Naive thymus-derived CD8-positive, alpha-beta T cell (primary cell): ENCODE measurements around the gene METTL8. TPM values are rescaled to one million over a fixed set of nuclear protein-coding genes. Genes with fewer than 3 reads are reported as not detected.
A peak's percentile ranks its signal among the peaks of the same experiment; 100 is the strongest.
"Not testable (repeated sequence)": the region's sequence is repeated elsewhere in the genome, so short reads cannot be mapped to it uniquely, and the experiment has no call there.

Experiments used
- ATAC-seq, 2 donors: fragments of 150-1000 bp; cut with Tn5 transposase in 1 of 2; sonication (Bioruptor Pico), chemical (Tn5 transposase) in 1 of 2; 1 replicate in 1 of 2; 2 replicates in 1 of 2; pipeline ENCODE4 v1.10.0; 2021; ENCODE audit warnings: mild to moderate bottlenecking in 2 of 2, moderate library complexity in 2 of 2
- POLR2A ChIA-PET: fragments of 350-600 bp; sonication (Branson Sonifier 250); formaldehyde crosslinking; loops from one replicate; lab custom pipeline; 2021; ENCODE audit warnings: antibody characterized with exemption; lab: Charles Lee
- DNase-seq, 10 donors: peaks; one replicate each; pipeline versions ENCODE4 v3.0.0 to v3.0.0-alpha.2; 2020 to 2022
- H3K27ac Mint-ChIP-seq, 10 donors: one replicate each; pipeline ENCODE4 v1.8.0; 2020 to 2022; ENCODE audit warnings: mild to moderate bottlenecking in 10 of 10, mixed read lengths in 10 of 10, moderate library complexity in 4 of 10, inconsistent platforms in 1 of 10
- H3K27me3 Mint-ChIP-seq, 5 donors: one replicate each; pipeline ENCODE4 v1.8.0; 2021 to 2022; ENCODE audit warnings: mixed read lengths in 5 of 5
- H3K36me3 Mint-ChIP-seq, 3 donors: one replicate each; pipeline ENCODE4 v1.8.0; 2020 to 2022; ENCODE audit warnings: mixed read lengths in 3 of 3, mild to moderate bottlenecking in 2 of 3, inconsistent platforms in 1 of 3
- H3K4me1 Mint-ChIP-seq, 4 donors: one replicate each; pipeline ENCODE4 v1.8.0; 2021 to 2022; ENCODE audit warnings: mixed read lengths in 4 of 4
- H3K4me3 Mint-ChIP-seq, 10 donors: one replicate each; pipeline ENCODE4 v1.8.0; 2020 to 2022; ENCODE audit warnings: mild to moderate bottlenecking in 10 of 10, mixed read lengths in 10 of 10, moderate library complexity in 6 of 10, inconsistent platforms in 1 of 10
- H3K9me3 Mint-ChIP-seq, 9 donors: one replicate each; pipeline ENCODE4 v1.8.0; 2020 to 2022; ENCODE audit warnings: mixed read lengths in 9 of 9, mild to moderate bottlenecking in 3 of 9, inconsistent platforms in 1 of 9, moderate library complexity in 1 of 9
- polyA plus RNA-seq, 3 donors: library from polyadenylated mRNA; unstranded; fragments of 300-500 nt; fragmentation: Illumina TruSeq; gene quantifications; one replicate each; pipeline ENCODE4 v1.2.3, GENCODE V29; 2021
- total RNA-seq, 8 experiments: library from RNA in 2 of 8; stranded (reverse) in 2 of 8; gene quantifications; one replicate each; pipeline ENCODE4 v1.2.3 and lab custom pipeline; 2021 to 2026

Gene METTL8
- total and polyA plus RNA-seq, 5 experiments from 2014 or later: 9.1 to 21.0 (median 18.3) TPM

DNA sequence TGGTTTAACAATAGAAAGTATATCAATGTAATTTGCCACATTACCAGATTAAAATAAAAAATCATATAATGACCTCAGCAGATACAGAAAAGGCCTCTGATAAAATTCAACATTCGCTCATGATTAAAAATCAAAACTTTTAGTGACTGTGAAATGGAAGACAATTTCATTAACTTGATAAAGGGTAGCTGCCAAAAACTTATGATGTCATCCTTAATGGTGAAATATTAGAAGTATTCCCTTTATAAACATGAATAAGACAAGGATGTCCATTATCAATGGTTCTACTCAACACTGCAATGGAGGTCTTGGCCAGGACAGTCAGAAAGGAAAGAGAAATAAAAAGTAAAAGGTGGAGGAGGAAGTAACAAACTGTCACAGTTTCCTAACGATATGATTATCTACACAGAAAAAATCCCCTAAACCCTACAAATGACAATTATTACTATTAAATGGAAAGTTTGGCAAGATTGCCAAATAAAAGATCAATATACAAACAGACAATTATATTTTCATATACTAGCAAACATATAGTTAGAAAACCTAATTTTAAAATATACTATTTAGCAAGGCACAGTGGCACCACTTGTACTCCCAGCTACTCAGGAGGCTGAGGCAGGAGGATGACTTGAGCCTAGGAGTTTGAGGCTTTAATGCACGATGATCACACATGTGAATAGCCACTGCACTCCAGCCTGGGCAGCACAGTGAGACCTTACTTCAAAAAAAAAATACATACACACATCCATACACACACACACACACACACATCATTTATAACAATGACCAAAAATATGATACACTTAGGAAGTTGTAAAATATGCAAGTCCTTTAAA lies 12.8 kb downstream of the METTL8 start:
- no peak for DNase-seq
- no peaks in the 10 kb centered on the region for H3K27me3 Mint-ChIP-seq
- H3K4me3 Mint-ChIP-seq: no peak overlapping the region
- peaks cover 0 to 25% (median 13%) of the 10 kb centered on the region in 9 donors for H3K9me3 Mint-ChIP-seq
- ATAC-seq: no peak
- H3K4me1 Mint-ChIP-seq: peaks cover 2 to 7% (median 3%) of the 10 kb centered on the region in 4 donors
- peaks cover 3 to 23% (median 11%) of the 10 kb centered on the region in 3 donors for H3K36me3 Mint-ChIP-seq
- POLR2A ChIA-PET: no interaction called here
- no peak overlapping the region for H3K27ac Mint-ChIP-seq

DNA sequence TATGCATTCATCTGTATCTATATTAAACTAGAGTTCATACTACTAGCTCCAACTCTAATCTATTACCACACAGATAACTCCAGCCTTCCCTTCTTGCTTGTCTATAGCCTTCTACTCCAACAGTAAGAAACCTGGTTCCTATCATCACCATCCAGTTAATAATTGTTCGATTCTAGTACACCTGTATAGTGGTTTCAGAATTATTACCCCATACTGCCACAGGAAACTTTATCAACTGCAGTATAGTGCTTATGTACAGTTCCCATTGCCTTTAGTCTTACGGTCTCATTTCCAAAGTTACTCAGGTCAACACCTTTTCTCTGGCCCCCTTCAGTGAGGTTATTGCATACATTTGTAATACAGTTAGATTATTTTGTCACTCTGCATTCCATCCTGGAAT lies 14.5 kb downstream of the METTL8 start:
- Mint-ChIP-seq H3K9me3 (peaks cover 0 to 16% (median 7%) of the 10 kb centered on the region in 9 donors), H3K27ac (no peak overlapping the region), H3K4me1 (peaks cover 5 to 10% (median 8%) of the 10 kb centered on the region in 4 donors), H3K36me3 (peaks cover 0 to 11% (median 11%) of the 10 kb centered on the region in 3 donors), H3K4me3 (no peak overlapping the region), H3K27me3 (no peaks in the 10 kb centered on the region)
- DNase-seq (no peak), ATAC-seq (no peak)
- POLR2A ChIA-PET: interaction anchor here (1.2 kb wide), 1 partner anchor 259 kb away, joined by 3 read pairs; no protein-coding TSS in a partner anchor

- peak overlapping the region in 8 of 10 donors; percentile 1 to 71 (median 30) for H3K27ac Mint-ChIP-seq
- H3K4me3 Mint-ChIP-seq: no peak overlapping the region
- ATAC-seq (peak; percentile 99 to 100), DNase-seq (peak; percentile 50 to 90 (median 72))
- H3K27me3 Mint-ChIP-seq: no peaks in the 10 kb centered on the region
- H3K9me3 Mint-ChIP-seq: no peaks in the 10 kb centered on the region
- no peaks in the 10 kb centered on the region for H3K36me3 Mint-ChIP-seq
- POLR2A ChIA-PET: interaction anchor here (0.5 to 1.6 kb wide), 6 partner anchors 18 to 1000 kb away, joined by 3 to 8 read pairs (median 6); partner anchors contain the start of genes DCAF17, GORASP2 and METTL8
- peaks cover 5 to 14% (median 8%) of the 10 kb centered on the region in 4 donors for H3K4me1 Mint-ChIP-seq
Observed at GRCh38 chr2:171416009-171416926, 17.5 kb downstream of the METTL8 start.

DNA sequence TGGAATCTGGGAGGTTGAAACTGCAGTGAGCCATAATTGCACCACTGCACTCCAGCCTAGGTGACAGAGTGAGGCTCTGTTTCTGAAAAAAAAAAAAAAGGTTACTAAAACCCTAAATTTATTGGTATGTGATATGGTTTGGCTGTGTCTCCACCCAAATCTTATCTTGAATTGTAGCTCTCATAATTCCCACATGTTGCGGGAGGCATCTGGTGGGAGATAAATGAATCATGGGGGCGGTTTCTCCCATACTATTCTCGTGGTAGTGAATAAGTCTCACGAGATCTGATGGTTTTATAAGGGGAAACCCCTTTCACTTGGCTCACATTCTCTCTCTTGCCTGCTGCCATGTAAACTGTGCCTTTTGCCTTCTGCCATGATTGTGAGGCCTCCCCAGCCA lies 19.1 kb downstream of the METTL8 start:
- not testable (repeated sequence) for ATAC-seq, H3K4me3 Mint-ChIP-seq, H3K9me3 Mint-ChIP-seq, DNase-seq, H3K36me3 Mint-ChIP-seq, H3K27me3 Mint-ChIP-seq
- POLR2A ChIA-PET: interaction anchor here (0.6 to 1.0 kb wide), 3 partner anchors 16 to 253 kb away, joined by 3 to 6 read pairs (median 5); no protein-coding TSS in a partner anchor
- Mint-ChIP-seq H3K4me1 (peaks cover 5 to 14% (median 5%) of the 10 kb centered on the region in 4 donors), H3K27ac (peak overlapping the region in 1 of 10 donors; percentile 65)

- H3K27ac Mint-ChIP-seq: no peak overlapping the region
- peaks cover 5 to 14% (median 9%) of the 10 kb centered on the region in 4 donors for H3K4me1 Mint-ChIP-seq
- DNase-seq: no peak
- no peaks in the 10 kb centered on the region for H3K36me3 Mint-ChIP-seq
- no peaks in the 10 kb centered on the region for H3K27me3 Mint-ChIP-seq
- H3K4me3 Mint-ChIP-seq: no peak overlapping the region
- ATAC-seq: no peak
- POLR2A ChIA-PET: no interaction called here
- no peaks in the 10 kb centered on the region for H3K9me3 Mint-ChIP-seq
Observed at GRCh38 chr2:171412571-171413175, 21.1 kb downstream of the METTL8 start.

GRCh38 chr2:171411791-171412483 lies 21.9 kb downstream of the METTL8 start:
- no peak overlapping the region for H3K4me3 Mint-ChIP-seq
- H3K9me3 Mint-ChIP-seq: no peaks in the 10 kb centered on the region
- ATAC-seq (no peak), DNase-seq (no peak)
- POLR2A ChIA-PET: no interaction called here
- no peaks in the 10 kb centered on the region for H3K36me3 Mint-ChIP-seq
- no peak overlapping the region for H3K27ac Mint-ChIP-seq
- H3K27me3 Mint-ChIP-seq: no peaks in the 10 kb centered on the region
- H3K4me1 Mint-ChIP-seq: peaks cover 5 to 18% (median 13%) of the 10 kb centered on the region in 4 donors

DNA sequence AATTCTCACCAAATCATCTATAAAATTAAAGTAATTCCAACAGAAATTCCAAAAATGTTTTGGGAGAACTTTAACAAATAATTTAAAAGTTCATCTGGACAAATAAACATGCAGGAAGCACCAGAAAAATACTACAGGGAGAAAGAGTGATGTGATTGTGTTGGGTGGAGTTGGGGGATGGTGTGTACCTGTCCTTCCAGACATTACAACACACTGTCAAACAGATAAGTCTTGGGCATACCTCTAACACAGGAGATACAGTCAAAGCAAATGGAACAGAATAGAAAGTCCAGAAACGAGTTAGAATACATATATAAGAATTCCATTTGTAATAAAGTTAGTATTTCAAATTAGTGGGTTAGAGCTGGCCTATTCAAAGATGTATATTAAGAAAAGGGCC lies 22.6 kb downstream of the METTL8 start:
- Mint-ChIP-seq H3K4me1 (peaks cover 5 to 25% (median 15%) of the 10 kb centered on the region in 4 donors), H3K36me3 (no peaks in the 10 kb centered on the region), H3K27ac (no peak overlapping the region), H3K4me3 (no peak overlapping the region), H3K27me3 (no peaks in the 10 kb centered on the region), H3K9me3 (no peaks in the 10 kb centered on the region)
- POLR2A ChIA-PET: no interaction called here
- ATAC-seq (no peak), DNase-seq (no peak)

GRCh38 chr2:171410624-171411023 lies 23.2 kb downstream of the METTL8 start:
- DNase-seq (no peak), ATAC-seq (no peak)
- POLR2A ChIA-PET: no interaction called here
- Mint-ChIP-seq H3K27me3 (no peaks in the 10 kb centered on the region), H3K27ac (peak overlapping the region in 1 of 10 donors; percentile 10), H3K9me3 (no peaks in the 10 kb centered on the region), H3K4me3 (no peak overlapping the region), H3K36me3 (no peaks in the 10 kb centered on the region), H3K4me1 (peaks cover 2 to 25% (median 12%) of the 10 kb centered on the region in 4 donors)

GRCh38 chr2:171410101-171410500 lies 23.7 kb downstream of the METTL8 start:
- no peaks in the 10 kb centered on the region for H3K36me3 Mint-ChIP-seq
- POLR2A ChIA-PET: no interaction called here
- no peaks in the 10 kb centered on the region for H3K9me3 Mint-ChIP-seq
- no peak for DNase-seq
- H3K27ac Mint-ChIP-seq: no peak overlapping the region
- peaks cover 2 to 30% (median 11%) of the 10 kb centered on the region in 4 donors for H3K4me1 Mint-ChIP-seq
- no peaks in the 10 kb centered on the region for H3K27me3 Mint-ChIP-seq
- H3K4me3 Mint-ChIP-seq: no peak overlapping the region
- ATAC-seq: no peak

DNA sequence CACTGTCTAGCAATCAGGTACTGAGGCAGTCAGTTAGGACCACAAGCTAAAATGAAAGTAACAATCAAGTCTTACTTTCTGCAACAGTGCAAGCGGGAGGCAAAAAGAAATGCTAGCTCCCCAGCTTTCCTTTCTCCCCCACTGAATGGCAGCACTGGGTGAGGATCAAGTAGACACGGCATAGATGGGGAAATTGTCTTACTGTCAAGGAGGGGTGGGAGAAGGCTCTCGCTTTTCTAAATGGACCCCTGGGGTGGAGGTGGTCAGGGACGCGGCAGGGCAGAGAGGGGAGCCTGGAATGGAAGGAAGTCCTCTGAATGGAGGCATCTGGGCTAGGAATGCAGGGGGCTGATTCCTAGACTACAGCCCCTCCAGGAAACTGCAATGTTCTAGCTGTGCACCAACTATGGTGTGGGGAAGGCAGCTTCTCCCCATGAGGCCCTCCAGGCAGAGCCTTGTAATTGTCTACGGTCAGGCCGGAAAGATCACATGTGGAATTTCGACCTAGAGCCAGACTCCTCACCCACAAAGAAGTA lies 24.3 kb downstream of the METTL8 start:
- Mint-ChIP-seq H3K36me3 (no peaks in the 10 kb centered on the region), H3K4me1 (peaks cover 2 to 35% (median 13%) of the 10 kb centered on the region in 4 donors), H3K9me3 (no peaks in the 10 kb centered on the region), H3K27ac (peak overlapping the region in 4 of 10 donors; percentile 17 to 53 (median 45)), H3K27me3 (no peaks in the 10 kb centered on the region), H3K4me3 (peak overlapping the region; percentile 20 to 81 (median 58))
- no peak for DNase-seq
- ATAC-seq: no peak
- POLR2A ChIA-PET: no interaction called here

GRCh38 chr2:171407676-171408044 lies 26.1 kb downstream of the METTL8 start:
- ATAC-seq (no peak), DNase-seq (no peak)
- Mint-ChIP-seq H3K27me3 (no peaks in the 10 kb centered on the region), H3K4me1 (peaks cover 2 to 38% (median 13%) of the 10 kb centered on the region in 4 donors), H3K27ac (peak overlapping the region in 1 of 10 donors; percentile 28), H3K9me3 (no peaks in the 10 kb centered on the region), H3K36me3 (peaks cover 0 to 5% (median under 1%) of the 10 kb centered on the region in 3 donors), H3K4me3 (no peak overlapping the region)
- POLR2A ChIA-PET: no interaction called here
